ENCODE measurements around the gene SRCIN1.

- no peak for TF ChIP-seq CTCF (IDR thresholded peaks at IDR 0.05 in 4 of 5, conservative IDR thresholded peaks at IDR 0.05 in 1 of 5)
- no peak for TF ChIP-seq POLR2A (IDR thresholded peaks at IDR 0.05)
Observed at GRCh38 chr17:38564869-38565268, 40.9 kb downstream of the SRCIN1 start.

Measured in gastrocnemius medialis (tissue), 4 donors.